Activated T-cell treated with anti-CD3 and anti-CD28 coated beads for 24 hours (primary cell): Measurements from ENCODE around the gene SLC26A6.

Source experiments
- DNase-seq: peaks from one replicate; pipeline ENCODE4 v3.0.0-alpha.2; 2020; ENCODE audit warnings: low read depth

SLC26A6 gene

DNA sequence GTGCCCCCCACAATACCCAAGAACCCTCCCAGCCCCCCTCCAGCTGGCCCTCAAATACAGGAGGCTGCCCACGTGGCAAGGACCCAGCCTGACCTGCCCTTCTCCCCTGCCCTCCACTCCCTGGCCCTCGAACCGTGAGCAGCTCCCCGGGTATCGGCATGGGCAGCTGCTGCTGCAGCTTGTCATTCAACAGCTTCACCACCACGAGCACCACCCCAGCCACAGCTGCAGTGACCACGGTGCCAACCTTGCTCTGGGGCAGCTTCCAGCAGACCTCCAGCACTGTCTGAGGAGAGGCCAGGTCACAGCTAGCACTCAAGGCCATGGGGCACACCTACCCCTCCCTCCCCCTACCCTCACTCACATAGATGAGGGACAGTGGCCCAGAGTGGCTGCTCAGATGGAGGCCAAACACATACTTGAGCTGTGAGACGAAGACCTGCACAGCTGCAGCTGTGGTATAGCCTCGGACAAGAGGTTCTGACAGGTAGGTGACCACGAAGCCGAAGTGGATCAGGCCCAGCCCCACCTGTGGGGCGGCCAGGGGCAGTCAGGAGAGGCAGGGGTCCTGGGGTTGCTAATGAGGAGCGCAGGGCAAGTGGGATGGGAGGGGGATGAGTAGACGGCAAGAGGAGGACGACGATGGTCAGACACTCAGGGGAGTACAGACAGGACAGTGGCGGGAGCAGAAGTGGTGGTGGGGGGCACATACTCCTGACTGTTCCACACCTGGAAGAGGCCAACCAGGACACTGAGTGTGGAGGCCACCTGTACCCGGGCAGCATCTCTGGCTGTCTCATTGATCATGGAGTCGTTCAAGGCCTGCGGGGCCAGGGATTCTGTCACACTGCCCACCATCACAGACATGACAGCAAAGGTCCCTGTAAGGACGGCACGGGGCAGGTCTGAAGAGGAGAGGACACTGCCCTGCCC is 3.5 kb downstream of the SLC26A6 start:
- no peak for DNase-seq

DNA sequence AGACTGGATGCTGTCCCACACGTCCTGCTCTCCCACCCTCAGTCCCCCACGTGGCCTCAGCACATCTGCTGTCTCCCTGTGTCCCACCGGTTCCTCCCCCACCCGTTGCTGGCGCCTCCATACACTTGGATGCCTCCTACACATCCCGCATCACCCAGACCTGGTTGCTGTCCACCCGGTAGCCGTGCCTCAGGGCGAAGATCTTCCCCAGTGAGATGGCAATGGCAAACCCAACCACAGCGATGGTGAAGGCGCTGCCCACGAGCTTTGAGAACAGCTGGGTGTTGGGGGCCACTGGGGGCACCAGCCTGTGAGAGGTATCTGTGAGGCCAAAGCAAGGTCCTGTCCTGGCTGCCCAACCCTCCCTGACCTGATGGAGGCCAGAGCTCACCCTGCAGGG is 4.4 kb downstream of the SLC26A6 start:
- DNase-seq, result no peak

DNA sequence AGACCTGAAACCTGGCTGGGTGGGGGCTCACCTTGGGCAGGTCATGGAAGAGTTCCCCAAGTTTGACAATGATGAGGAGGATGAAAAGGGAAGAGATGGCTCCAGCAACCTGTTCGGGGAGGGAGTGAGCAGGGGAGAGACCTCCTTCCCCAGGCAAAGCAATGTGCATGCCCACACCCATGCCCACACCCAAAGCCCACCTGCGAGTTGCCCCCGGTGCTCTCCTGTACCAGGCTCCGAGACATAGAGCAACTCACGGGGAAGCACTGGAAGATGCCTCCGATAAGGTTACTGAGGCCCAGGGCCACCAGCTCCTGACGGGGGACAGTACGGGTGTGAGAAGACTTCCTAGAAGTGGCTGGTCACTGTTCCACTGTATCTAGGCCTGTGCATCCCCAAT is 4.9 kb downstream of the SLC26A6 start:
- DNase-seq, result no peak

DNA sequence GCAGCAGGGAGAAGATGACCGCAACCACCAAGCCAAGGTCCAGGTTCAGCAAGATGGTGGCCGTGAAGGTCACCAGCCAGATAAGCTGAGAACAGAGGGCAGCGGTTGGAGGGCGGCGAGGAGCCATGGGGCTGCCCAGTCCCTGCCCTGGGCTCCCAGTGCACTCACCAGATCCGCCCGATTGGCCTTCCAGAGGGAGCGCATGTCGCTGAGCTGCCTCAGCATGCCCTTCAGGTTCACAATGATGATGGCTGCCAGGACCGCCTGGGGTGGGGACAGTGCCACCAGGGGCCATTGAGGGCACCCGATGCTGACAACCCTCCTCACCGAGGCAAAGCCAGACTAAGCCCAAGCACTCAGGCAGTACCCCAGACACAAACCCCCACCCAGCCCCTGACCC is 5.4 kb downstream of the SLC26A6 start:
- DNase-seq, result no peak

DNA sequence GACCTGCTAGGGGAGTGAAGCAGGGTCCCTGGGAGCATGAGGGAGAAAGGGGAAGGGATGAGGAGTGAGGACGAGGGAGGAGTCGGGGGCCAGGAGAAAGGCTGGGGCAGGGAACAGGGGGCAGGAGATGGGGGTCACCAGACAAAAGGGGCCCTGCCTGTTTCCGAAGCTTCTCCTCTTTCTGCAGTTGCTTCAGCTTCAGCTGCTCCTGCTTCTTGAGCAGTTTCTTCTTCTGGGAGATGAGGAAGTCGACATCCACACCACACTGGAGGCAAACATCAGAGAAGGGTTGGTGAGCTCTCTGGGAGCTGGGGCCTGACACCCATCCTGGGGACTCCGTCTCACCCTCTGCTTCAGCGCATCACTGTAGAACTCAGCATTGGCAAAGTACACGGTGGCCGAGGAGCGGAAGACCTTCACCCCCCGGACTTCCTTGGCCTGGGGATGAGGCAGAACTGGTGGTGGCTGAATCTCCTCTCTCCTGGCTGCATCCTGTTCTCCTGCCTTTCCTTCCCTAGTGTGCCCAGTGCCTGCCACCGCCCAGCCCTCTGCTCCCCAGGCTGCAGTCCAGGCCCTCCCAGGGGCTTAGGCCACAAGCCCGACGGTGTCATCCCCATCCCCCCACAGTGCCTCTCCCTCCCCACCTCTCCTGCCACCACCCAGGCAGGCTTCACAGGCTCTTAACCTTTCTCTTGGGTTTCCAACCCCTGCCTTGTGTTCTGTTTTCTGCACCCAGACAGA is 6.8 kb downstream of the SLC26A6 start:
- no peak for DNase-seq

DNA sequence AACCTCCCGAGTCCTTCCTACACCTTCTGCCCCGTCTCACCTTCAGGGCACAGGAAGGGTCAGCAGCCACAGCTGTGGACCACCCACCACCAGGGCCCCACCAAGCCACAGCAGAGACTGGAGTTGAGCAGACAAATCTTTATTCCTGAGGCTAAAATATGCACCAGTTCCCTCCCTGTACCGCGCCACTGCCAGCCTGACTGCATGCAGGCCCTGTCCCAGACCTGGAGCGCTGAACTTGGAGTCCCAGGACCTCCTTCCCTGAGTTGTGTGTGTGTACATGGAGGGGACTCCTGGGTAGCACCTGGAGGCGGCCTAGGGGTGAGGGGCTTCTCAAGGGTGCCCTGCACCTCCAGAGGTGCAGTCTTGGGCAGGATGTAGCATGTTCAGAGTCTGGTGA is 9.7 kb downstream of the SLC26A6 start:
- no peak for DNase-seq

DNA sequence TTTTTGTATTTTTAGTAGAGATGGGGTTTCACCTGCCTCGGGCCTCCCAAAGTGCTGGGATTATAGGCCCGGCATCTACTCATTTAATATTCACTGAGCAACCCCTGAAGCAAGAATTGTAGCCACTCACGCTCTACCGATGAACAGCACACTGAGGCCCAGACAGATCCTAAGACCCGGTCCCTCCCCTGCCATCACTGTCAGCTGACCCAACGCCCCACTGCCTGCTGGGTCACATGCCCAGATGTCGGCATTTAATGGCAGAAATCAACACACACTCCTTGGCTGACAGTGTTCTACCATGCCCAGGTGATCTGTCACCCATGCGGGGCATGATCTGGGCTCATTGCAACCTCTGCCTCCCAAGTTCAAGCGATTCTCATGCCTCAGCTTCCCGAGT is 10.5 kb downstream of the SLC26A6 start:
- DNase-seq, result no peak

DNA sequence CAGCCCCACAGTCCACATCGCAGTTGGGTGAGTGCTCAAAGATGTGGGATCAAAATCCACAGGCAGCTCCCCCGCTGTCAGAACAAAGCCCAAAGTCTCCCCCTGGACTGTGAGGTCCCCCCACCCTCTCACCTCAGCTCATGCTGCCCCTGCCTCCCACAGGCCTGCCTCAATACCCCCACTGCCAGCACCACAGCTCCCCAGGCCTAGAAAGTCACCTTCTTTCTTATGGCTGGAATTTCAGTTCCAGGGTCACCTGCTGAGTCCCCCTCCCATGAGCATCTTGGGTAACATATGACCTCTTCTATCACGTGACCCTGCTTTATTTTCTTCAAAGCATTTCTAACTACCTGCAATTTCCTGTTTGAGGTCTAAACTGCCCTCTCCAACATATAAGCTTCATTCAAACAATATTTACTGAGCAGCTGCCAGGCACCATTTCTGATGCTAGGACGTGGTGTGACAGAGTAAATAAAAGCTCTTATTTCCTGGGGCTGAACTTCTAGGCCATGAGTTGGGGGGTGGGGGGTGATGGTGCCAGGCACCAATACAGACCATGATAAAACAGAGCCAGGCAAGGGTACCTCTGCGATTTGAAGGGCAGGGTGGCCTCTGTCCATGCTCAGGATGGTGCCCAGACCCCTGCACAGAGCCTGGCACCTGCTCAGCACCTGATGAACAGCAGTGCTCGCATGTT is 11.3 kb downstream of the SLC26A6 start:
- DNase-seq, result no peak

DNA sequence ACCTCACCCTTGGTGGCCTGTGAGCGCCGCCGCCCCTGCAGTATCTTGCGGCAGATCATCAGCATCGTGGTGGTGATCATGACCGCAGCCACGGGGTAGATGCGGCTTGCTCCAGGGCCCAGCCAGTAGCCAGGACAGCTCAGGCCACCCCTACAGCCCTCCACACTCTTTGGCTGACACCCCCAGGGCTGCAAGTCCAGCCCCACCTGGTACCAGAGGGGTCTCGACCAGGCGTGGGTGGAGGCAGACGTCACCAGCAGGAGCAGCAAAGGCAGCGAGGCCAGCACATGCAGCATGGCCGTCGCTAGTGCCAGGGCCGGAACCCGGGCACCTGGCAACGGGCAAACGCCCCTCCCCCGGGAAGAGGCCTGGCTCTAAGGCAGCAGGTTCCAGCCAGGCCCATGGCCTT is 13.8 kb downstream of the SLC26A6 start, which contains the start of gene TMEM89:
TMEM89 (minus strand) TSS at position 309 of the 409 bp plus-strand sequence; CDS start at position 296, 13 bp downstream.
- DNase-seq, result no peak

DNA sequence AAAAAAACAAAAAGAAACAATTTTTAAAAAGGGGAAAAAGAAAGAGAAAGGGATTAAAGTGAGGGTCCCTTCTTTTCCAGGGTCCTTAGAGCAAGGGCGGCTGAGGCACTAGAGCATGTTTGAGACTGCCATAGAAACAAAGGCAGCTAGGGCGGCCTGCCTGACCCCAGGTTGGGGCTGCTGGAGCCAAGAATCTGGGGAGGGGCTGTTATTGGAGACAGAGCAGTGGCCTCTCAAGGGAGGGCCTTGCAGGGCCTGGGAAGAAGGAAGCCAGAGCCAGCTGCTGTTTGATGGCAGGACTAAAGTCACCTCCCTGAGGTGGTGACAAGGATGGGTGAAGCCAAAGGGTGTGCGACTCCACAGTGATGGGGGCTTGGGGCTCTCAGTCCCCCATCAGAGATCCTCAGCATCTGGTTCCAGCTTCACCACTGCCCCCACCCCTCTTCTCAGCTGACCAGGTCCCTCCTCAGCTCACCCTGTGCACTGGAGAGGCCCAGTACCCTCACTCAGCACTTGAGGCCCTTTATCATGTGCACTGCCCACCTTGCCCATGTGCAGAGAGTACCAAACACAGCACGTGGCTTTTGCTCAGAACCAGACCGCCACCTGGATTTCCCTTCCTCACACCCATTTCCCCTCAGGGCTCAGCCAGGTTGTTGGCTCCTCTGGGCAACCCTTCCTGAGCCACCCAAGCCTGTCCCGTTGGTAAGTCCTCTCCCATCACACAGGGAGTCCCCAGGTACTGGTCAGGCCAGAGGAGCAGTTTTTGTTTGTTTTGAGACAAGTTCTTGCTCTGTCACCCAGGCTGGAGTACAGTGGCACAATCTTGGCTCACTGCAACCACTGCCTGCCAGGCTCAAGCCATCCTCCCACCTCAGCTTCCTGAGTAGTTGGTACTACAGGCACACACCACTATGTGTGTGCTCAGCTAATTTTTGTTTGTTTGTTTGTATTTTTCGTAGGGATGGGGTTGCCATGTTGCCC is 15.4 kb downstream of the SLC26A6 start:
- no peak for DNase-seq

DNA sequence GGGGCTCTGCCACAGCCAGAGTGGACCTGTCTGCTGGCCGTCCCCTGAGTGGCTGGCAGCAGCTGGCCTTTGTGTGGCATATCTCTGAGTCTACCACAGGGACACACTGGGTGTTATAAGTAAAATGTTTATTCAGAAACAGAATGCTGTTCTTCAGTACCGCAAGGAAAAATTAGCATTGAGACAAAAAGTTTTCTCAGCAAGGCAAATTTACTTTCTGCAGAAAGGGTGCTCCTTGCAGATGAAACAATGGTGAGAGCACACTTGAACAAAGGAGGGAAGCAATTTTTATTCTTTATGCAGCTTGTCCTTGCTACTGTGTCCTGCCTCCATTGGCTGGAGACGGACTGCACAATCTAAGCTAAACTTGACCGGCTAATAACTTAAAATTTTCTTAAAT is 17.7 kb downstream of the SLC26A6 start:
- no peak for DNase-seq

DNA sequence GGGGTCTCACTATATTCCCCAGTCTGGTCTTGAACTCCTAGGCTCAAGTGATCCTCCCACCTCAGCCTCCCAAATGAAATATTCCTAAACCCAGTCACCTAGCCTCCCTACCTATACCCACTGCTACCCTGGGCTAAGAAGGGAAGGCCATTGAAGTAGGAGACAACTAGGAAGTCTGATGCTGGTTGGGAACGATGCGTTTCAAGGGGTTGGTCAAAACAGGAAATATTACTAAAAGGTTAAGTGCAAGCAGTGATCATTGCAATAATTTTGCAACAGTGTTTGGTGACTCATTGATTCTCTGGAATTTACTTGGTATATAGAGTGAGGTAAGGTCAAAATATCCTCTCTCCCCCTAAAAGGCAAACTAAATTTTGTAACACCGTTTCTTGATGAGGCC is 21.2 kb downstream of the SLC26A6 start:
- no peak for DNase-seq

DNA sequence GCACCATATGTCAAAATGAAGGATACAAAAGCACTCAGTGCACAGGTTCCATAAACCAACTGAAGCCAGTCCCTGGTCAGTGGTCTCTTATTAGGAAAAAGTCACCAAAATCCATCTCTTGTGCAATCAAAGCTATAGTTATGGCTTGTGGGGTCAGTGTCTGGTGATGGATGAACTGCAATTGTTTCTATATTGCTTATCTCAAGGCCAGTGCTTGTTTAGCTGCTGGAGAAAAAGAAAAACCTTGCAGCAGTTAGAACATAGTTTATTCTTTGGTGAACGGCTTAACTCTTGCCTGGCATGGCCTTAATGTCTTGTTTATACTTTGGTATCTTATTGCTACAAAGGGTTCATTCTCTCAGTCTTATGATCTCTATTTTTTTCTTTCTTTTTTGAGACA is 23.0 kb downstream of the SLC26A6 start:
- no peak for DNase-seq

DNA sequence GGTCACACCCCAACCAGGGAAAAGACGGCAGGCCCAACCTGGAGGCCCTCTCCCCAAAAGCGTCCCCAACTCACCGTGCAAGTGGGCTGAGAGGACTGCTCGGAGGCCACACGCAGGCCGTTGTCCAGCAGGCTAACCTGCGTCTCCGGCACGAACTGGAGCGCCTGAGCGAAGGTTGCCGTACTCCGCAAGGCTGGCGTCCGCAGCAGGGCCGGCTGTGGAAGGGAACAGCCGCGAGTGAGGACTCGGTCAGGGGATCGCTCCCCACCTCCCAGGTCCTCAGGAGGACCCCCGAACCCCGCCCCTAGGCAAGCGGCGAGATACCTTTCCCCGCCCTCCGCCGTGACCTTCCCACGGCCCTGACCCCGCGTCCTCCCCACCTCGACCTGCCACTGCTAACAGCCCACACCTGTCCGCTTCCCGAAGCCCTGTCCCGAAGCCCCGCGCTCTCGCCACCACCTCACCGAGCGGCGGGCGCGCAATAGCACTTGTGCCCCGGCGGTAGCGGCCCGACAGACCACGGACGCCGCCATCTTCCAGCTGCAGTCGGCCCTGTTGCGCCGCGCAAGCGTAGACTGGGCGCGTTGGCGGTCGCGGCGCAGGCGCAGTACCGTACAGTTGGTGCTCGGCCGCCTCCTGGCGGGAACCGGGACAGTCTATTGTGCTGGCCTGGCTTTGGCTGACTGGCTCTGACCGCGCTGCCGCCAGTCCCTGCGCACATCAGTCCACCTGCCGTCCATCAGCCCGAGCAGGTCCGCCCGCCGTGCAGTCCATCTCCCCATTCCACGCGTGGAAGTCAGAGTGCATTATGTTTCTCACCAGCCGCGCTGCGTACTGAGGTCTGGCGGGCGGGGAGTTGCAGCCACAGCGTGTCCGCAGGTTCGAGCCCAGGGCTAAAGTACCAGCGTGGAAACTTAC is 25.9 kb downstream of the SLC26A6 start, which contains the start of gene UQCRC1:
UQCRC1 (minus strand) TSS at position 559 of the 918 bp plus-strand sequence; CDS start at position 533, 26 bp downstream.
- DNase-seq, result peak; percentile 89

DNA sequence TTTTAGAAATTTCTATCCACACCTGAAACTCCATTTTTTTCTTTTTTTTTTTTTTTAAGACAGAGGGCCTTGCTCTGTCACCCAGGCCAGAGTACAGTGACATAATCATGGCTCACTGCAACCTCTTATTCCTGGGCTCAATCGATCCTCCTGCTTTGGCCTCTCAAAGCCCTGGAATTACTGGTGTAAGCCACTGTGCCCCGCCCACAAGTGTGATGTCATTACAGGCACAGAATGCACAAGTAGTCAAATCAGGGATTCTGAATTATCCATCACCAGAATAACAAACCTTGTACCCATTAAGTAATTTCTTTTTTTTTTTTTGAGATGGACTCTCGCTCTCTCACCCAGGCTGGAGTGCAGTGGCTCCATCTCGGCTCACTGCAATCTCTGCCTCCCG is 27.7 kb downstream of the SLC26A6 start:
- DNase-seq, result no peak

DNA sequence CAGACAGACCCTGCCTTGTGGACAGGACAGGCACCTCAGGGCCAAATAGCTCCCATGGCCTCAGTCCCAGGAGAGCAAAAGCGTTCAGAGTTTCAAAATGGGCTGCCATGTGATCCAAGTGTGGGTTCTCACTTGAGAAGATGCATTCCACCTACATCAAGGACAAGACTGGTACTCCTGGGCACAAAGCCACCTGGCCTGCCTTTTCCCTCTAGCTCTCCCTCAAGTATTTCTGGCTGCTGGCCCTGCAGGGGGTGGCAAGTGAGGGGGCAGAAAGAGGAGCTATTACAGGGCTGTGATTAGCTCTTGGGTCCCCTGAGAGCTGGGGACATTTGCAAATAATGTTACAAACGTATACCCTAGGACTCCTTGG is 33.7 kb downstream of the SLC26A6 start:
- no peak for DNase-seq

DNA sequence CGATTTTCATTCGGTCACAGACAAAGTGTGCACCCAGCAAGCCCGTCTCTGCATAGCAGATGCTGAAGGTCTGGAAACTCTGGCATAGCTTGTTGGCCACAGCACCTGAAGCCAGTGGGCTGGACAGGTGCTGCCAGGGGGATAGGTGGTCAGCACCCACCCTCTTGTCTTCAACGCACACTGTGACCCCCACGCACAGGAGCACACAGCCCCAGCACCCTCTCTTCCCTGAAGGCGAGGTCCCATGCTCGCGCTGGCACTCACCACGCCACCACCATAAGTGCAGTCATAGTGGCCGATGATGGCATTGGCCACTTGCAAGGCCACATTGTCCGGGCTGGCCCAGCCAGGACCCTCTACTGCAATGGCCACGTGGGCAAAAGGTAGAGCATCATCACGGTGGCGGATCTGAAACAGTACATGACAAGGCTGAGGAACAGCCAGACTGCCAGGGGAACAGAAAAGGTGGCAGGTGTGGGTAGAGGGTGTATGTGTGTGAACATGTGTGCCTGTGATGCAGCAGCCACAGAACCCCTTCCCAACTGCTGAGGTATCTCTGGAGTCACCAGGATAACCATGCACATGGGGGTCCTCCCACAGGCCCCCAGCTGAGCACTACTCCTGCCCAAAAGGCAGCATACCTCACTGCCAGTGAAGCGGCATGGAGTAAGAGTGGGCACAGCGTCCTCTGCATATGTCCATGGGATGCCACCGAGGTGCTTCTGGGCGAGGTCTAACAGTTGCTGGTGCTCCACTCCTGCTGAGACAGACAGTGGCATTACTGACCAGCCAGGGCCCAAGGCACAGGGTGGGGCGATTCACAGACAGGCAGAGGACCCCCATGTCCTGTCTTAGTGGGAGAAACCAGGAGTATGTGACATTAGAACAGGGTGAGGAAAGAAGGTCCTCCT is 34.3 kb downstream of the SLC26A6 start:
- no peak for DNase-seq

DNA sequence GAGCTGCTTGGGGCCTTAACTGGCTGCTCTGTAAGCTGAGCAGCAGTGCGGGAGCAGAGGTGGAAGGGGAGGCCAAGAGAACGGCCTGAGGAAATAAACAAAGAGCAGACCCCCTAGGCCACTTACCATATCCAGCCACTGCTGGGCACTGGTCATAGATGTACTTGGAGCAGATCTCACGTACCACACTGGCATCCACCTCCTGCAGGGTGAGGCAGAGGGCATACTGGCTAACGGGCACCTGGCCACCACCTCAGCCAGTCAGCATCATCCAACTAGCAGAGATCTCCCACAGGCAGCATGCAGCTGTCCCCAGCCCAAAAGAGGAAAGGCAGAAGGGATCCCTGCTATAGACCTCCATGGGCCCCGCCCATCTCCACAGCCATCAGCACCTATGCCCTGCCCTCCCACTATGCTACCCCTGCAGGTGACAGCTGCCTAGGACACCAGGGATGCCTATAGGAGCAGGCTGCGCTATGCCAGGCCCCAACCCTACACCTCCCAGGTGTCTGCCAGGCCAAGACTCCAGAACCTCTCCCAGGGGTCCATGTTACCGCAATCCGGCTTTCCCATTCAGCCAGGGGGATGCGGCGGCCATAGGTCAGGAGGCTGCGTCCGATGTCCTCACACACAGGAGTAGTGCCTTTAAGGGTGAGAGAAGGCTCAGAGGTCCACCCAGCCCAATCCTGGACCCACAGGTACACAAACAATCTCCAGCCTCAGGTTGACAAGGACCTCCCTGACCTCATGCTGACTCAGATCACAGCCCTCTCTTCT is 35.6 kb downstream of the SLC26A6 start:
- DNase-seq, result no peak
